AML-193 (cell line): ENCODE results near the gene UTS2.

Experiments
- DNase-seq, 2 experiments: peaks; one replicate each; lab custom pipeline; 2025; lab: John Stamatoyannopoulos, UW

UTS2 gene, protein sequence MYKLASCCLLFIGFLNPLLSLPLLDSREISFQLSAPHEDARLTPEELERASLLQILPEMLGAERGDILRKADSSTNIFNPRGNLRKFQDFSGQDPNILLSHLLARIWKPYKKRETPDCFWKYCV

GRCh38 chr1:7852804-7853683 lies at the start of gene UTS2:
Gene UTS2, minus strand, starts transcription at chr1:7853065. Its CDS starts 62 bp downstream, at chr1:7853003.
- DNase-seq = no peak

- no peak for DNase-seq
Observed at GRCh38 chr1:7899741-7900140, 46.9 kb upstream of the UTS2 start.

DNA sequence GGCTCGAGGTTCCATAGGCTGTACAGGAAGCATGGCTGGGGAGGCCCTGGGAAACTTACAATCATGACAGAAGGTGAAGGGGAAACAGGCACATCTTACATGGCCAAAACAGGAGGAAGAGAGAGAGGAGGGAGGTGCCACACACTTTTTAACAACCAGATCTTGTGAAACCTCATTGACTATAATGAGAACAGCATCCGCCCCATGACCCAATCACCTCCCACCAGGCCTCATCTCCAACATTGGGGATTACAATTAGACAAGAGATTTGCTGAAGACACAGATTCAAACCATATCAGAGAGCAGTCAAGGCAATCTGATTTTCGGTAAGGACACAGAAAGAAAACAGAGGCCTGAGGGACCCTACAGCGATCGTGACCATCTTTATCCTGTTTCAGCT lies 46.1 kb upstream of the UTS2 start:
- DNase-seq = no peak

DNA sequence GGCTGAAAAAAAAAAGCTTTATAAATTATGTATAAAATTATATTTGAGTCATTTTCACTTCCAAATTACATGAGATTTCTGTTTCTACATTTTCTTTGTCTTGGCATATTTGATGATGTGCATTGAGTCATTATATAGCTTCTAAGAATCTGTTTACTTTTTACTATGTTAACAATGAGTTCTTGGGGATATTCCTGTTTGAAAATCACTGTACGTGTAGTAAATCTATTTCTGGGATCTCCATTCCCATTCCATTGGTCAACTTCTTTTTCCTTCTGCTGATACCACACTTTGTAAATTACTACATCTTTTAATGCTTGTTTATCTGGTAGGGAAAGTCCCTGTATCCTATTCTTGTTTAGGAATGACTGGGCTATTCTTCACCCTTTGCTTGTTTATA lies 44.1 kb upstream of the UTS2 start:
- no peak for DNase-seq

DNA sequence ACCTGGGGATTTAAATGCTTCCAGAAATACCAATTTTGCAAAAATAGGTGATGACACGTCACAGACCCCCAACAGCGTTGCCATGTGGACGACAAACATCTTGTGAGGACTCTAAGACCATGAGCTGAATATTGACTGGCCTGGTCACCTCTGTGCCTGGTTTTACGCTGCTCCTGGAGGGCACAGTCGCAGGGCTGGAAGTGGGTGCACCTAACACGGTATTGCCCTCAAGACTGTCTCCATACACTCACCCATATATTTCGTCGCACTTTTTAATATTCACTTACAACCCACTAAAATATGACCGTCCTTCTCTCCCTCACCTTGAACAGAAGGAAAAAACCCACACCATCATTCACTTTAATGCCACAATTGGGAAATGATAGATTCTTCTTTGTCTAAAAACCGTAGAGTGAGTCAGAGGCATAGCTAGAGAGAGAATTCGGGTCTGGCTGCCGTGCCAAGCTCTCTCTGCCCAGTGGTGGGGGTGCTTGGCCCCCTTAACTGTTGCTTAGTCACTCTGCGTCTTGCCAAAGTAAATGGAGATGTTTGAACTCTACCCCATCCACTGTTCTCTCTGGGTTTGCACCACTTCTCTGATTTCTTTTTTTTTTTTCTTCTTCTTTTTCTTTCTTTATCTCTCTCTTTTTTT lies 40.8 kb upstream of the UTS2 start:
- DNase-seq = no peak

DNA sequence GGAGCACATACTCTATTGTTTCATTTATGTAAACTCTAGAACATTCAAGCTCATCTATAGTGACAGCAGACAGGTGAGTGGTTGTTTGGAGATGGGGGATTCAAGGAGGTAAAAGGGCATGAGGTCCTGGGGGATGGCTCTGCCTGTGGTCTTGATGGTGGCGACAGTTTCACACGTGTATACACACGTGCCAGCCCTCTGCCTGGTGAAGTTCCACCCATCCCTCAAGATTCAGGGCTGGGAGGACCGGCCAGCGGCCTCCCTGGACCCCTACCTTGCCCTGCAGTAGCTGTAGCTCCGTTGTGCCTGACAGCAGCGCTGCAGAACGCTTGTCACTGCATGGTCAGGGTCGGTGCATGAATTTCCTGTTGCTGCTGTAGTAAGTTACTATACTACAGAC lies 38.9 kb upstream of the UTS2 start:
- no peak for DNase-seq

DNA sequence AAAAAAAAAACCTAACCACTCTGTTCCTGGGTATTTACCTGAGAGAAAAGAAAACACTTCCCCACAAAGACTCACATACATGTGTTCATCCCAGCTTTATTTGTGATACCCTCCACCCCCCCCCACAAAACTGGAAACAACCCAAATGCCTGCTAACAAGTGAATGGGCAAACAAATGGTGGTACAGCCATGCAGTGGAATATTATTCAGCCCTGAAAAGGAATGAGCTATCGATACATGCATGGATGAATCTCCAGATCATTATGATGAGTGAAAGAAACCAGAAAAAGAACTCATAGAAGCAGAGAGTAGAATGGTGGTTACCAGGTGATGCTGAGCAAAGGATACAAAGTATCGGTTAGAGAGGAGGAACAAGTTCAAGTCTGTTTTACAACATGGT lies 38.0 kb upstream of the UTS2 start:
- DNase-seq = no peak

- DNase-seq = no peak
Observed at GRCh38 chr1:7888248-7889081, 35.6 kb upstream of the UTS2 start.

DNA sequence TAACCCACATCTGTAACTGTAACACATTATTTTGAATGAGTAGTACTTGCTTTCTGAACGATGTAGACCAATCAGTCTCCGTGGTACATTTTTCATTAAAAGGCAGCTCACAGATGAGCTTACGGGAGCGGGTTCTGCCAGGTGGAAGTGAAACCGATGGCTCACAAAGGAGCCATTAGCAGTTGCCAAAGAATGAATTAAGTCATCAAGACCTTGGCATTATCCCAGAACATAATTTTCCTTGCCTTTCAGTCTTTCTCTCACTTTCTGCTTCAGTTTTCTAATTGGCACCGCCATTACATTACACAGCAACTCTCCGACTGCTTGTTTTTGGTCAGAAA lies 33.5 kb upstream of the UTS2 start:
- DNase-seq = no peak

DNA sequence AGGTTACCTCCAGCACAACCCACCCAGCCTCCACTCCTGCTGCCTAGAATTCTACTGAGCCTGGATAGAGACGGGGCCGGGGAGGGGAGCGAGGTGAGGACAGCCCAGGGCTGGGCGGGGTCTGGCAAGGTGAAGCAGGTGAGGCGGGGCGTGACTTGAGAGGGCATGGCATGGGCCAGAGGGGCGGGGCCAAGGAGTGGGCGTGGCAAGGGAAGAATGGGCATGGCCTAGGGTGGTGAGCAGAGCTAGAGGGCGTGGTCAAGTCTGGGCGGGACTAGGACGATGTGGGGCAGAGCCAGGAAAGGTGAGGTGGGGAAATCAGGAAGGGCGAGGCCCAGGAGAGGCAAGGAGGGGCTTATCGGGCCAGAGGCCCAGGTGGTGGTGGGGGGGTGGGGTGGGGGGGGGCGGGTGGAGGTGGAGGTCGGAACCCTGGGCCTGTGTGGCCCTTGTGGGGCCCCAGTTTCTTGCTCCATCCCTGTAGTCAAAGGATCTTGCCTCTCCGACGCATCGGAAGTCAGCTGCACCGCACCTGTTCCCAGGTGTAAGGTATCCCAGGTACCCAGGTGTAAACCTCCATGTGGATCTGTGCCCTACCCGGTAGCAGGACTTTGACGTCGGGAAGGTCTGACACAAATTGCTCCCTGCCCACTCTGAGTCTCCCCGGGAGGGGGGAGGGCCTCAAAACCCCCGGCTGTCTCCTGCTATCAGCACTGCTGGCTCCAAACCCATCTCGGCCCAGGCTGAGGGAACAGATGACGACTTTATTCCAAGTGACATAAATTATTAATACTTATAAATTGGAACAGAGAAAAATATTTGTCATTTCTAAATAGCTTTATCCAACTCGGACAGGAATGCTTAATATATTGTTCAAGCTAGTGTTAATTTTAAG lies 32.9 kb upstream of the UTS2 start:
- DNase-seq = no peak

- no peak for DNase-seq
Observed at GRCh38 chr1:7884757-7885156, 31.9 kb upstream of the UTS2 start.

GRCh38 chr1:7879228-7879627 lies 26.4 kb upstream of the UTS2 start:
- DNase-seq = no peak

GRCh38 chr1:7878027-7878426 lies 25.2 kb upstream of the UTS2 start:
- DNase-seq = no peak

GRCh38 chr1:7873801-7874795 lies 21.2 kb upstream of the UTS2 start:
- DNase-seq = no peak

- no peak for DNase-seq
Observed at GRCh38 chr1:7871136-7871535, 18.3 kb upstream of the UTS2 start.

- no peak for DNase-seq
Observed at GRCh38 chr1:7869136-7869920, 16.5 kb upstream of the UTS2 start.

DNA sequence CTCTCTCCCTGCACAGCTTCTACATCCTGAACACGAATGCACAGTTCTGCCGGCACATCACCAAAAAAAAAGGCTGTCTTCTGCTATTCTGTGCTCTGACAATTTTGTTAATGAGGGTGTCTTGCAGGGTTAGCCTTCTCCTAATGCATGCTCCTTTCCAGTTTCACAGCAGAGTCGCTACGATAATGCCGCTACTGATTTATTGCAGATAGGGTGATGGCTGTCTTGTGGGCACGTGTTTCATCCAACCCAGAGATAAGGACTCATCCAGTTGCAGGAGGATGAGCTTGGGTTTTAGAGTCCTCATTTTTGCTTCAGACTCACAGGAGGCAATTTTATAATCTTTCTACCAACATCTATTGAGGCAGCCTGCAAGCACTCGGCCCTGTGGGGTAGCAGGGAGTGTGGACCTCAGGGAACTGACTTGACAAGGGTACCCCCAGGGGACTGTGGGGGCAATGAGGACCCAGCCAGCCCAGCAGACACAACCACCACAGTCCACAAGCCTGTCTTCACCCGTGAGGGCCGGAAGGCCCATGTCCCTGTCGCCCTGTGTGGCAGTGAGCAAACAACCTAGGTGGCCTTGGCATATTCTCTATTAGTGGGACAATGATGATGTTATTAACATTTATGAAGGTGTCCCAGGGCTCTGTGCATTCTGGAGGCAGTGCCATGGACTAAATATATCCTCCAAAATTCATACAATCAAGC lies 15.4 kb upstream of the UTS2 start:
- no peak for DNase-seq

GRCh38 chr1:7865978-7866377 lies 13.1 kb upstream of the UTS2 start:
- DNase-seq = no peak
